ENCODE data around the gene HEMK1. TPM values are rescaled to one million over a fixed set of nuclear protein-coding genes. Genes with fewer than 3 reads are reported as not detected.

HEMK1 gene
- total and polyA plus RNA-seq, 2 donors (not counting 1 experiment from before 2014, with no cell fraction given), result 34.2 to 43.0 TPM

GRCh38 chr3:50567386-50568167 is 1.7 kb upstream of the HEMK1 start, which contains the start of gene C3orf18:
Gene C3orf18, minus strand, starts transcription at chr3:50567747. Its CDS starts 2,048 bp downstream, at chr3:50565699.
- peak within 1 kb of the TSS; percentile 51 to 82 for H3K27ac ChIP-seq (ENCODE audit: low read length in 2 of 2)
- peak within 1 kb of the TSS; percentile 97 for H3K27ac Mint-ChIP-seq
- peak within 1 kb of the TSS; percentile 98 for H3K4me3 Mint-ChIP-seq
- POLR2A ChIA-PET, result interaction anchor here (0.7 to 3.5 kb wide), 7 partner anchors 23 to 230 kb away, joined by 4 to 25 read pairs (median 6); partner anchors contain the start of genes CISH, CYB561D2, MAPKAPK3 and NPRL2
- H3K4me2 ChIP-seq (replicated peaks; ENCODE audit: low read depth, low read length, poor library complexity, severe bottlenecking), result peak within 1 kb of the TSS; percentile 97
- peak within 1 kb of the TSS in 4 of 5 experiments; percentile 69 to 93 (median 81) for H3K4me3 ChIP-seq (ENCODE audit: control extremely low read depth in 1 of 5, extremely low read depth in 1 of 5, insufficient read depth in 1 of 5, low read depth in 2 of 5, low read length in 4 of 5)
- H3K9me3 Mint-ChIP-seq (ENCODE audit: insufficient read depth), result no peaks in the 10 kb centered on the region
- peaks cover 16 to 39% of the 10 kb centered on the region in 2 donors for H3K4me1 ChIP-seq (ENCODE audit: control insufficient read depth in 2 of 2, insufficient read depth in 2 of 2, low read length in 2 of 2)
- H3K9me3 ChIP-seq (ENCODE audit: control extremely low read depth in 1 of 3, control insufficient read depth in 2 of 3, insufficient read depth in 1 of 3, low read length in 2 of 3), result no peaks in the 10 kb centered on the region
- H3K36me3 ChIP-seq (replicated peaks in 1 of 2; ENCODE audit: control extremely low read depth in 1 of 2, control insufficient read depth in 1 of 2, extremely low read depth in 1 of 2, insufficient read depth in 2 of 2, low read length in 1 of 2), result no peaks in the 10 kb centered on the region
- peak within 1 kb of the TSS; percentile 95 for H2AFZ ChIP-seq (ENCODE audit: insufficient read depth, low read depth, low read length, poor library complexity, severe bottlenecking)
- intact Hi-C loops (cut with micrococcal nuclease), result loop anchor here (1.0 to 5.0 kb wide), 2 partner anchors 50 to 818 kb away; partner anchors contain the start of gene MANF
- H3K4me1 Mint-ChIP-seq, result peaks cover 35% of the 10 kb centered on the region
- no peak for TF ChIP-seq CTCF (IDR thresholded peaks at IDR 0.05)
- TF ChIP-seq EZH2 (IDR thresholded peaks at IDR 0.05; ENCODE audit: borderline replicate concordance, insufficient read depth, low read depth, low read length, poor library complexity, severe bottlenecking), result no peak
- ATAC-seq (ENCODE audit: low read depth), result peak; percentile 73
- H3K9ac ChIP-seq (ENCODE audit: low read length), result peak within 1 kb of the TSS; percentile 89
- DNase-seq, result peak; percentile 94
- 2% methylated on average over 48 of the region's 53 CpGs for WGBS (ENCODE audit: insufficient coverage)
- H3K27me3 Mint-ChIP-seq, result no peaks in the 10 kb centered on the region
- H3K27me3 ChIP-seq (replicated peaks in 1 of 4; ENCODE audit: control extremely low read depth in 1 of 4, control insufficient read depth in 3 of 4, insufficient read depth in 4 of 4, low read length in 3 of 4), result no peaks in the 10 kb centered on the region
- CTCF ChIA-PET, result interaction anchor here (0.7 to 16.8 kb wide), 10 partner anchors 17 to 822 kb away, joined by 3 to 541 read pairs (median 4); partner anchors contain the start of genes CISH, MANF and MAPKAPK3
- peaks cover 4% of the 10 kb centered on the region for H3K79me2 ChIP-seq (ENCODE audit: control insufficient read depth, insufficient read depth, low read length)
- no peaks in the 10 kb centered on the region for H4K20me1 ChIP-seq (ENCODE audit: control insufficient read depth, insufficient read depth, low read length, poor library complexity, severe bottlenecking)

Data from B cell (primary cell).